GM21723 (cell line): Measurements from ENCODE around the gene GSAP.
"Not testable (repeated sequence)": the region's sequence is repeated elsewhere in the genome, so short reads cannot be mapped to it uniquely, and the experiment has no call there.

Source experiments
- ATAC-seq: cut with Tn5 transposase; IDR thresholded peaks from one replicate; pipeline ENCODE4 v1.9.1; 2021; ENCODE audit warnings: mild to moderate bottlenecking, moderate library complexity; ENCODE audit not compliant: unreplicated experiment

Gene GSAP

GRCh38 chr7:77289387-77289786 lies 126.8 kb downstream of the GSAP start:
- ATAC-seq, result no peak

GRCh38 chr7:77288676-77289320 lies 127.4 kb downstream of the GSAP start:
- no peak for ATAC-seq

DNA sequence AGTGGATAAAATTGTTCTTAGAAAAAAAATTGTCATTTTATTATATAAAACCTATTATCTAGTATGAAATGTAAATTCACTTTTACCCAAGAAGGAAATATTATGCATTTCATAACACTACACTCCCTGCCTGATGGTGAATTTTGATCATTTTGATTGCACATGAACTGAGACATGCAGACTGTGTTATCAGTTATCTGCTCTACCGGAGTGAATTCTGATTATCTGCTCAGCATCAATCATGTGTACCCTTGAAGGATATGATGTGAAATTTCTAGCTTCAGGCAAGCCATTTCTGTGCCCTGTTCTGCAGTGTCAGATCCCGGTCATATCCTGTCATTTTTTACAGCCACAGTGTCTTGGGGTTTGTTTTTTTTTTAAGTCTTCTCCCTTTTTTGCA lies 131.5 kb downstream of the GSAP start:
- no peak for ATAC-seq

DNA sequence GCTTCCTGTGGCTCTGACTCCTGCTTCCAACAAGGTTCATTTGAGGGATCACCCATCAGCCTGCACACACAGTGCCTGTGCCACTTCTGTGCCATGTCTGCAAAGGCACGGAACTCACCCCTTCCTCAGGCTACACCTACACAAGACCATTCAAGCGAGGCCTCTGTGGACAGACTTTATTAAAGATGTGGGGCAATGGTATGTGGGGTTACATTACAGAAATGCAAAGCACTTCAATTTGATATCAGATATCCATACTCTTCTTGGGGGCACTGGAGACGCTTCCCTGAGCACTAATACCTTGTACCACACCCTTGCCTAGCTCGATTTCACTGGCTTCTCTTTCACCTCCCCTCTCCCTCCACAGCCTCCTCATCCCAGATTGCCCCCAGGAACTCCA lies 132.1 kb downstream of the GSAP start:
- ATAC-seq, result no peak

DNA sequence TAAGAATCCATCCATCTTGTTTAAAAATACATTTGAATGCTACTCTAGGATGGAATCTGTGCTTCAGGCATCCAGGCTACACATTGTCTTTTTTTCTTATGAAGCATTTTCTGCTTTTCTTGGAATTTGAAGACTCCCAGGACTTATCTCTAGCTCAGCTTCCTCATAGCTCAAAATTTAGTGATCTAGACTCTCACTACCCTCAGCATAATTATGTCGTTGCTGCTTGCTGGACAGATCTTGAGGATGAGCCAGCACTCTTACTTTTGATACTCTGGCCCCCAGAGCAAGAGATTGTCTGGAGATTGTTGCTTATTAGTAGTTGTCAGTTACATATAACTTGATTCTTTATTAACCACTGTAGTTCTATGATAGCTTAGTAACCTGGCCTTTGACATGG lies 133.3 kb downstream of the GSAP start:
- ATAC-seq, result no peak

GRCh38 chr7:77281780-77282478 lies 134.2 kb downstream of the GSAP start:
- ATAC-seq, result no peak

- no peak for ATAC-seq
These were observed 140.0 kb downstream of the GSAP start for GRCh38 chr7:77276120-77276519.

DNA sequence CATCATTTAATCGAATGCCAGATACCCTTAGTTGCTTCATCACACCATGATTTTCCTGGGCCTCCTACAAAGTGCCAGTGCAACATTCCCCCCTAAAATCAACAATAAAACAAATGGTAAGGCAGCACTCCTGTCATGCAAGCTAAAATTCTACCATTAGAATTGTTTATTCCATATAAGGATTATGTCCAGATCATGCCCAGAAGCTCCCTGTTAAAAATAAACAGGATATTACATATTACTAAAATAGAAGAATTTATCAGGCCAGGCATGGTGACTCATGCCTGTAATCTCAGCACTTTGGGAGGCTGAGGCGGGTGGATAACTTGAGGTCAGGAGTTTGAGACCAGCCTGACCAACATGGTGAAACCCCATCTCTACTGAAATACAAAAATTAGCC lies 140.5 kb downstream of the GSAP start:
- ATAC-seq, result not testable (repeated sequence)

DNA sequence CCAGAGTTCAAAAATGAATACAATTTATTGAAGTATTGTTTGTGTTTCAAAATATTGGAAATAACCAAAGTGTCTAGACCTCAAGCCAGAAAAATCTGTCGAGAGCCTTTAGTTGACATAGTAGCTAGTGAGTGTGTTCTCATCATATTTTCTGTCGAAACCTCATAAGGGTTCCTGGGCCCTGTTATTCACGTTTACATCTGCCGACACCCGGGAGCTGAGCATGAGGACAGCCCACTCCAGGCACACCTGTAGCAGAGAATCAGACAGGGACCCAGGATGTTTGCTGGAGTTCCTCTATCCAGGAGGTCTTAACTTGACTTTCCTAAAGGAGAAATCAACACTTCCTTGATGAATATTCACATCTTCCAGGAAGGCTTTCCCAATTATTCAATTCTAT lies 144.4 kb downstream of the GSAP start:
- no peak for ATAC-seq

DNA sequence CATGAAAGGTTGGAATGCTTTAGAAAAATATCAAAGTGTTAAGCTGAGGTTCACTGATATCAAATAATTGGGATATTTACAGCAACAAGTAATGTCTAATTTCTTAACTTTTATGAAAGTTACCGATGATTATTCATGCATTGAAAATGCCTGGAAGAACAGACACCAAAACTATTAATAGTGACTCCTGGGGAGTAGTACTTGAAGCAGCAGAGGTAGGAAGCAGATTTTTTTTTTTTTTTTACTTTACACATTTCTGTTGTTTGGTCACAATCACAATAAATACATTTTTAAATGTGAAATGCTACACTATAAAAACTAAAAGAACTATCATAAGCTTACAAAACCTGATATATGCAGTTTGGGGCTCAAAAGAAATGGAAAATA lies 146.1 kb downstream of the GSAP start:
- ATAC-seq, result no peak

DNA sequence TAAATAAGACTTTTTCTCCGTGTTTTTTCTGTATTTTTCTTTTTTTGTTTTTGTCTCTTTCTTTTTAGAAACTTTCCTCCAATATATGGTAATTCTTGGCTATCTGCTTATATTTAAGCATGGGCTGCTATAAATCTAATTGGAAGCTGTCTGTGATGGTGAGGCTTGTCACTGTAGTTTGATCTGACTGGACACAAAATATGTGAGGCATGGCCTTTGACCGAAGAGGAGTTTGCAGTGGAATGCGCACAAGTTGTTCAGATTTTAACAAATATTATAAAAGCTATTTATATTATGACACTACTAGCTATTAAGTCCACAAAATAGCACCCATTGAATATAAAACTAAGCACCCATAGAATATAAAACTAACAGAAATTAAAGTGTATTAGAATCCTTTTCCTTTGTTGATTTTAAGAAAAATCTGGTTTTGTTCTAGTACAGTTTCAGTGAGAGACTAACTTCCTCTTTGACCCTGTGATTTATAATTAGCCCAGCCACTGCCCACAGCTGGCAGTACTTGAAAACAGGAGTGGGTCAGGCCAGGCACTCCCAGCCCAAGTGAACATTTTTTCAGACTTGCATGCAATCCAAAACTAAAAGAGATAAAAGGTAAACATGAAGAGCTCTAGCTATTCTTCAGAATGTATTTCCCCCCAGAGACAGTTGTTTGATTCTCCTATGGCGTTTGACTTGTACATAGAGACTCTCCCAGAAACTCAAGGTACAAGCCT lies 146.6 kb downstream of the GSAP start:
- ATAC-seq, result peak; percentile 79

DNA sequence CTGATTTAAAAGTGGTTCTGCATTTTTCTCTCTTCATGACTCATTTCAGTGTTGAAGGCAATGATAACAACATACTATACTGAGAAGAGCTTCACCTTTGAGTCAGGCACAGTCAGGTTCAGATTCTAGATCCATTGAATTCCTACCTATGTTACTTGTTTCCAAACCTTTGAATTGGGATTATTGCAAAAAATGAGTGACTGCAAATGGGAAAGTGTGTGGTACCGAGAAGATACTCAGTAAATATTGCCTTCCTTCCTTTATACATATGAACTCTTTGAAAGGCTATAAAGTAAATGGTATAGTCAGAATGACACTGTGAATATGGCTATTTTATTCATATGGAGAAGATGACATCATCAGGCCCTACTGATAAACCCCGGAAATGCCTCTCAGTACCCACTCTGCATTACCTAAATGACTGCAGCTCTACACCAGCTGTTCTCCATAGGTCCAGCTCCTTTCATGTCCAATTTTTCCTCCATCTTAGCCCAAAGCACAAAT lies 149.8 kb downstream of the GSAP start:
- ATAC-seq, result peak; percentile 80

DNA sequence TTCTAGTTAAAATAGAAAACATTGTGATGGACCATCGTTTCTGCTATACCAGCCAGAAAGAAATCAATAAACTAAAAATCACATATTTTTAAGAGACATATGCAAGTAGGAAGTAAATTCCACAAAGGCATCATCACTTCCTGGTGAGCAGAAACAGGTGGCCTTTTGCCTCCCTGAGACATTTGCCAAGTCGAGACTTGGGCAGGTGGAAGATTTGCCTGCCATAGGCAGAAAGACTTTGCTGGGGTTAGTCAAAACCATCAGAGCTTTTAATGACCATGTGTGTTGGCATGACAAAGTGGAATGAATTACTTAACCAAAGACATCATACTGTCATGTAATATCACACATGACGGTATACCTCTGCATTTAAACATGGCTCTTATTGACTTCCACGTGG lies 150.5 kb downstream of the GSAP start:
- no peak for ATAC-seq

- ATAC-seq, result no peak
These were observed 153.8 kb downstream of the GSAP start for GRCh38 chr7:77262316-77262715.
